ENCODE measurements around the gene HSD17B3.

- TF ChIP-seq CTCF (IDR thresholded peaks at IDR 0.05), result no peak
- TF ChIP-seq POLR2A (IDR thresholded peaks at IDR 0.05), result no peak
Observed at GRCh38 chr9:96279932-96280331, 22.0 kb downstream of the HSD17B3 start.

Measured in Peyer's patch (tissue), 4 donors.